Neutrophil (primary cell): ENCODE data around the gene HMGCS1.
"Not testable (repeated sequence)": the region's sequence is repeated elsewhere in the genome, so short reads cannot be mapped to it uniquely, and the experiment has no call there.

Experiments used
- H3K27ac ChIP-seq: fragments of 200-600 bp; sonication (generic); 2 replicates; pipeline ENCODE4 v1.5.1; 2016; ENCODE audit warnings: mild to moderate bottlenecking, moderate library complexity
- H3K27me3 ChIP-seq: fragments of 200-600 bp; sonication (generic); 2 replicates; pipeline ENCODE4 v1.6.0; 2016; ENCODE audit warnings: mild to moderate bottlenecking
- H3K36me3 ChIP-seq: fragments of 200-600 bp; sonication (generic); 2 replicates; pipeline ENCODE4 v1.5.1; 2017
- H3K4me1 ChIP-seq, 2 experiments: fragments of 200-600 bp in 1 of 2; sonication (generic) in 1 of 2; 1 replicate in 1 of 2; 2 replicates in 1 of 2; pipeline versions ENCODE4 v1.5.1 to v1.6.1; 2013 to 2016; ENCODE audit warnings: low read depth in 1 of 2, low read length in 1 of 2, mild to moderate bottlenecking in 1 of 2, moderate library complexity in 1 of 2; ENCODE audit not compliant: control insufficient read depth in 1 of 2, insufficient read depth in 1 of 2
- H3K4me3 ChIP-seq, 2 experiments: fragments of 200-600 bp in 1 of 2; sonication (generic) in 1 of 2; 1 replicate in 1 of 2; 2 replicates in 1 of 2; pipeline ENCODE4 v1.5.1; 2013 to 2016; ENCODE audit warnings: low read depth in 1 of 2, low read length in 1 of 2, mild to moderate bottlenecking in 1 of 2, moderate library complexity in 1 of 2
- H3K9me3 ChIP-seq: fragments of 200-600 bp; sonication (generic); 2 replicates; pipeline ENCODE4 v1.5.1; 2016
- TF ChIP-seq, protein P1 (sequence below): fragments of 200-600 bp; sonication (generic); IDR thresholded peaks from 2 replicates; pipeline ENCODE4 v1.5.1; 2016; ENCODE audit warnings: antibody characterized with exemption

The HMGCS1 gene

GRCh38 chr5:43312699-43313034, 545 bp downstream of the HMGCS1 start:
- Histone ChIP-seq H3K36me3 (no peaks in the 10 kb centered on the region), H3K9me3 (no peaks in the 10 kb centered on the region), H3K27ac (peak overlapping the region; percentile 96), H3K27me3 (peaks cover 6% of the 10 kb centered on the region), H3K4me3 (peak overlapping the region; percentile 84 to 93), H3K4me1 (peaks cover 16 to 17% of the 10 kb centered on the region in 2 experiments)
- TF ChIP-seq, protein P1, sequence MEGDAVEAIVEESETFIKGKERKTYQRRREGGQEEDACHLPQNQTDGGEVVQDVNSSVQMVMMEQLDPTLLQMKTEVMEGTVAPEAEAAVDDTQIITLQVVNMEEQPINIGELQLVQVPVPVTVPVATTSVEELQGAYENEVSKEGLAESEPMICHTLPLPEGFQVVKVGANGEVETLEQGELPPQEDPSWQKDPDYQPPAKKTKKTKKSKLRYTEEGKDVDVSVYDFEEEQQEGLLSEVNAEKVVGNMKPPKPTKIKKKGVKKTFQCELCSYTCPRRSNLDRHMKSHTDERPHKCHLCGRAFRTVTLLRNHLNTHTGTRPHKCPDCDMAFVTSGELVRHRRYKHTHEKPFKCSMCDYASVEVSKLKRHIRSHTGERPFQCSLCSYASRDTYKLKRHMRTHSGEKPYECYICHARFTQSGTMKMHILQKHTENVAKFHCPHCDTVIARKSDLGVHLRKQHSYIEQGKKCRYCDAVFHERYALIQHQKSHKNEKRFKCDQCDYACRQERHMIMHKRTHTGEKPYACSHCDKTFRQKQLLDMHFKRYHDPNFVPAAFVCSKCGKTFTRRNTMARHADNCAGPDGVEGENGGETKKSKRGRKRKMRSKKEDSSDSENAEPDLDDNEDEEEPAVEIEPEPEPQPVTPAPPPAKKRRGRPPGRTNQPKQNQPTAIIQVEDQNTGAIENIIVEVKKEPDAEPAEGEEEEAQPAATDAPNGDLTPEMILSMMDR, result no peak

DNA sequence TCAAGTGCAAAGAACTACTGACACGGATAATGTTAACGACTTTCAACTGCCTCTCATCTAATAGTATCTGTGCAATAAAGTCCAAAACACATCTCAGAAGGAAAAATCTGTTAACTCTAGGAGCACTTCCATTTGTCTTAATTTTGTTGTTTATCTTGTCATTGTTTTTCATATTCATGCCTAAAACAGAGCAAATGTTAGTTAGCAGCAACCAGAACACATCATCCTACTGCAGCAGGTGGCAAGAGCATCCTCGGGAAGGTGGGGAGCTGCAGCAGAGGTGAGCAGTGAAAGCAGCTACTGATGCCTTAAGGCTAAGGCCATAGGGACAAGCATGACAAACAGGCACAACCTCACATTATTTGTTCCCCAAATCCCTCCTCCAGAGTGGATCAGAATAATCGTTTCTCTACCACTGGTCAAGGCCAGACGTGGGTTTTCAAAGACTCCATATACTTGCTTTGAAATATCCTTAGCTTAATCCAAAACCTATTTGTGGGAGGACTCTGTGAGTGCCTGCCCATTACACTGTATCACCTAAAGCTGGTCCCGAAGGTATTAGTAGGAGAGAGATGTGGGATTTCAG, 1.0 kb downstream of the HMGCS1 start:
- peaks cover 16 to 17% of the 10 kb centered on the region in 2 experiments for H3K4me1 ChIP-seq
- H3K27ac ChIP-seq, result peak overlapping the region; percentile 96
- H3K36me3 ChIP-seq, result no peaks in the 10 kb centered on the region
- peak overlapping the region; percentile 84 to 93 for H3K4me3 ChIP-seq
- H3K9me3 ChIP-seq, result no peaks in the 10 kb centered on the region
- TF ChIP-seq, protein P1, result no peak
- peaks cover 6% of the 10 kb centered on the region for H3K27me3 ChIP-seq

DNA sequence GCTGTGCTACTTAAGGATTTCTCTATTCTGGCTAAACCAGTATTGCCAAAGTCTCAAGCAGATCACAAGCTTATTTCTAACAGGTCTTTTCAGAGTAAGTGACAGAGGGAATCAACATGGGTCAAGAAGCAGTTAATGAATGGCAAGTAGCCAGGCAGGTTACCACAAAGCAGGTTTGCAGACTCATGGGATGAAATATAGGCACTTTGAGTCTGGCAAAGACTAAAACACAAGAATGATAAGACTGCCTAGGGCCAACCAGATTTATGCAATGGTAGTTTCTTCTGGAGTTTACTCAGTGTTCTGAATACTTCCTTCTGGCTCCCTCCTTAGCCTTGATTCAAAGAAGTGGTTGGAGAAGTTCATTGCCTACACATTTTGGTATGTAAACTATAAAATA, 3.6 kb downstream of the HMGCS1 start:
- Histone ChIP-seq H3K27me3 (no peaks in the 10 kb centered on the region), H3K9me3 (no peaks in the 10 kb centered on the region), H3K4me1 (peaks cover 16 to 17% of the 10 kb centered on the region in 2 experiments), H3K27ac (no peak overlapping the region), H3K36me3 (no peaks in the 10 kb centered on the region), H3K4me3 (no peak overlapping the region)
- TF ChIP-seq, protein P1, result no peak

- H3K27ac ChIP-seq, result no peak overlapping the region
- TF ChIP-seq, protein P1, result no peak
- no peaks in the 10 kb centered on the region for H3K9me3 ChIP-seq
- H3K36me3 ChIP-seq, result no peaks in the 10 kb centered on the region
- no peak overlapping the region for H3K4me3 ChIP-seq
- H3K27me3 ChIP-seq, result no peaks in the 10 kb centered on the region
- H3K4me1 ChIP-seq, result peaks cover 16% of the 10 kb centered on the region in 2 experiments
Measured at GRCh38 chr5:43309122-43309521, 4.1 kb downstream of the HMGCS1 start.

- not testable (repeated sequence) for H3K27me3 ChIP-seq, H3K4me3 ChIP-seq, H3K9me3 ChIP-seq, H3K4me1 ChIP-seq, H3K36me3 ChIP-seq, H3K27ac ChIP-seq
Measured at GRCh38 chr5:43306954-43307353, 6.3 kb downstream of the HMGCS1 start.

DNA sequence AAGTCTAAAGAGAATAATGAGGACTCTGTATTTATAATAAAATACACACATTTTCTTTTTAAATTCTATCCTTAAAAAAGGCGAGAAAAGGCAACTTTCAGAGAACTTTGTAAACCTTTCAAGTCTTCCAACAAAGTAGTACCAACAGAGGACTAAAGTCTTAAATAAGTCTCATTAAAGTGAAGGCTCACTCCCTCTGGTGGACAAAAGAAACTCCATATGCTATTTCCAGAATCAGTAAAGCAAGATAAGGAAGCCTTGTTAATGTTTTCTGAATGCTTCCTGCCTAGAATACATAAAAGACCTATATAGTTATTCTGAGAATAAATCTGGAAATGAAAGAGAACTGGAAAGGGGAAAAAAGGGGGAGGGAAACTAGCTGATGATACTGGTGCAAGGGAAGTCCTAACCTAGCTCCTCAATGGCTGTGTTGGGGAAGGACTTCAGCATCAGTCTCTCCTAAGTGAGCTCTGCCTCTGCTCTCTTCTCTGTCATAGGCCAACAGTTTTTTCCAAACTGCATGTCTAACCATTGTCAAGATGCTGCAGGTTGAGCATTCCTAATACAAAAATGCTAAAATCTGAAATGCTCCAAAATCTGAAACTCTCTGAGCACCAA, 7.2 kb downstream of the HMGCS1 start:
- Histone ChIP-seq H3K9me3 (no peaks in the 10 kb centered on the region), H3K27me3 (no peaks in the 10 kb centered on the region), H3K27ac (no peak overlapping the region), H3K4me3 (no peak overlapping the region), H3K4me1 (no peaks in the 10 kb centered on the region), H3K36me3 (no peaks in the 10 kb centered on the region)
- TF ChIP-seq, protein P1, result no peak
